Fibroblast of skin of left biceps (primary cell): Measurements from ENCODE around the gene TJAP1.

ENCODE experiments used
- DNase-seq, 2 experiments: peaks; one replicate each; pipeline ENCODE4 v3.0.0-alpha.2; 2013; ENCODE audit warnings: low read depth in 2 of 2

The TJAP1 gene

DNA sequence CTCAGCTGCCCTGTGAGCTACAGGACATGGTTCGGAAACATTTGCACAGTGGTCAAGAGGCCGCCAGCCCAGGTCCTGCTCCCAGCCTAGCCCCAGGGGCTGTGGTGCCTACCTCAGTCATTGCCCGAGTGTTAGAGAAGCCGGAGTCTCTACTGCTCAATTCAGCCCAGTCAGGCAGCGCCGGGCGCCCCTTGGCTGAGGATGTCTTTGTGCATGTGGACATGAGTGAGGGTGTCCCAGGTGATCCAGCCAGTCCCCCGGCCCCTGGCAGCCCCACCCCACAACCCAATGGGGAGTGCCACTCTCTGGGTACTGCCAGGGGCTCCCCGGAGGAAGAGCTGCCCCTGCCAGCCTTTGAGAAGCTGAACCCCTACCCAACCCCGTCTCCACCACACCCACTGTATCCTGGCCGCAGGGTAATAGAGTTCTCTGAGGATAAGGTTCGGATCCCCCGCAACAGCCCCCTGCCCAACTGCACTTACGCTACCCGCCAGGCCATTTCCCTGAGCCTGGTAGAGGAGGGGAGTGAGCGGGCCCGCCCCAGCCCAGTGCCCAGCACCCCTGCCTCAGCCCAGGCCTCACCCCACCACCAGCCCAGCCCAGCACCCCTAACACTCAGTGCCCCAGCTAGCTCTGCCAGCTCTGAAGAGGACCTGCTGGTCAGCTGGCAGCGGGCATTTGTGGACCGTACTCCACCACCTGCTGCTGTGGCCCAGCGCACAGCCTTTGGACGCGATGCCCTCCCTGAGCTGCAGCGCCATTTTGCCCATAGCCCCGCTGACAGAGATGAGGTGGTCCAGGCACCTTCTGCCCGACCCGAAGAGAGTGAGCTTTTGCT is 27.6 kb downstream of the TJAP1 start:
- no peak for DNase-seq

DNA sequence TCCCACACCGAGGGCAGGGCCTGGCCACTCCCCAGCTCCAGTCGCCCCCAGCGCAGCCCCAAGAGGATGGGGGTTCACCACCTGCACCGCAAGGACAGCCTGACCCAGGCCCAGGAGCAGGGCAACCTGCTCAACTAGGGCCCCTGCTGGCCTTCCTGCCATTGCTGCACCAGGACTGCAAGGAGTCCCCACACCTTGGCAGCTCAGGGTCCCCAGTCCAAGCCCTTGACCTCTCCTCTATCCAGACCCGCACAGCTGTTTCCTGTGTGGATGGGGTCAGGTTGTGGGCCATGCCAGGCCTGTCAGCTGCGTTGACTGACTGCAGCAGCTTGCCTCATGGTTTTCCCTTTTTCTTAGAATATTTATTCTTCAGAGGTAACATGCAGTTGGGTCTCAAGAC is 28.3 kb downstream of the TJAP1 start:
- DNase-seq, result no peak

DNA sequence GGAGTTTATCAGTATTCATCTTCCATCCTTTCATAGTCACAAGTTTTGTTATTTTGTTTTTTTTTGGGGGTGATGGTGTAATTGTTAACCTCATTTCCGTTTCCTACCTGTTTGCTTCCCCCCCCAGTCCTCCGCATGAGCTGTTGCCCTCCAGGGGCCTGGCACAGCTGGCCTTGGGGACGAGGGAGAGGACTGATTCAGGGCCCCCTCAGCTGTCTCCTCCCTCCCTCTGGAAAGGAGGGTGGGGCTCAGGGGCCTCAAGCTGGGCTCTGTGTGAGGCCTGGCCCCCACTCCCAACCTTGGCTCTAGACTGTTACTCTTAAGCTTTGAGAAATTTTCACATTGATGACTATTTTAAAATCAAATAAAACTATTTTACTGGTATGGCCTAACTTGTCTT is 28.8 kb downstream of the TJAP1 start:
- no peak for DNase-seq

DNA sequence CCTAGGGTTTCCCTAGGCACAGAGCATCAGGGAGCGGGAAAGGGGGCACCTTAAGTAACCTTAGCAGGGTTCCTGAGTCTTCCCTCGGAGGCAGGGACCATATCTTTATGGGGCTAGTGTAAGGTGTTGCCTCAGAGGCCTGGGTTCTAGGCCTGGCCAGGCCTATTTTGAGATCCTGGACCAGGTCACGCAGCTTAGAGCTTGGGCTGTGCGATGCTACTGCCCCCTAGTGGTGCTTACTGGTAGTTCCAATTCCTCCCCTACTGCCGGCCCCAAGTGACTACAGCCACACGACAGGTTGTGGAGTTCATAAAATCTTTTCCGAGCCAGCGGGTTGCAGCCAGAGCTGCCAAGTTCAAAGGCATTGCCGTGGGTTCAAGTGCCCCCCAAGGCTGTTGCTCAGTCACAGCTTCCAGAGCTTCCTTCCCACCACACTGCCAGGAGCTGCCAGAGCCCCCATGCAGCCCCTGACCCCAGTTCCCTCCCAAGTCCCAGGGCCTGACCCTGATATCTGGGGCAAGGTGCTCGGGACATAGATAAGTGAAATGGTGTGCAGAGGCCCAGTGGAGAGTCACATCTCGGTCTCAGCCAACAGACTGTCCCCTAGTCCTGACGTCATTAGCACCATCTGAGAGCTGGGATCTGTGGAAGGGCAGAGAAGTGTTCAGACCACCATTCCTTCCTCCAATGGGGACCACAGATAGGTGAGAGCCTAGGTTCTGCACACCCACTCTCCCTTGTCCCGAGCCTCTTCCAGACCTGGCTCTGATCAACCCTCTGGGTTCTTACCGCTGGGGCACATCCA is 29.5 kb downstream of the TJAP1 start:
- DNase-seq, result no peak

DNA sequence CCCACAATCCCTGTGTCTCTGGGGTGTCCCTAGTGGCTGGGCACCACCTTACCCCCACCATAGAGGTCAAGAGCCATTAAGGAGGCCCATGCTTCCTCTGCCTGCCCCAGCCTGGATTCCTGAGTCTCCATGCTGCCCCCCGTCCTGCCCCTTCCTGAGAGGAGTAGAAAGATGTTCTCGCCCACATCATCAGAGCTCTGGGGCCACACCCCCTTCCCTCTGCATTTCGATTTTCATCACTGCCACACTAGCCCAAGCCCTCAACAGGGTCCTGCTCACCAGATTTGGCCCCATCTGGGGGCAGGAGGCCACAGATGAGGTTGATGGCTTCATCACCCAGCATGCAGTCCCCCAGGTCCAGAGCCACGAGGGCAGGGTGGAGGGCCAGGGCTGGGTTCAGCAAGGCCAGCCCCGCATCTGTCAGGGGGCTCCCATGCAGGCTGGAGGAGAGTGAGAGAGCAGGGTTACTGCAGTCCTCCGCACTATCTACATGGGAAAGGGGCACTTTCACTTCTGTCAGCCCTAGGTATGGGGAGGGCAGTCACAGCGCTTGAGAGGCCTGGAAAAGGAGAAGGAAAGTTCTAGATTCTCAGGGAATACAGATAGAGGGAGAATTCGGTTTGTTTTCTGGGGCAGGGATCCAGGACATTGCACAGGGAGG is 31.2 kb downstream of the TJAP1 start:
- DNase-seq, result no peak

DNA sequence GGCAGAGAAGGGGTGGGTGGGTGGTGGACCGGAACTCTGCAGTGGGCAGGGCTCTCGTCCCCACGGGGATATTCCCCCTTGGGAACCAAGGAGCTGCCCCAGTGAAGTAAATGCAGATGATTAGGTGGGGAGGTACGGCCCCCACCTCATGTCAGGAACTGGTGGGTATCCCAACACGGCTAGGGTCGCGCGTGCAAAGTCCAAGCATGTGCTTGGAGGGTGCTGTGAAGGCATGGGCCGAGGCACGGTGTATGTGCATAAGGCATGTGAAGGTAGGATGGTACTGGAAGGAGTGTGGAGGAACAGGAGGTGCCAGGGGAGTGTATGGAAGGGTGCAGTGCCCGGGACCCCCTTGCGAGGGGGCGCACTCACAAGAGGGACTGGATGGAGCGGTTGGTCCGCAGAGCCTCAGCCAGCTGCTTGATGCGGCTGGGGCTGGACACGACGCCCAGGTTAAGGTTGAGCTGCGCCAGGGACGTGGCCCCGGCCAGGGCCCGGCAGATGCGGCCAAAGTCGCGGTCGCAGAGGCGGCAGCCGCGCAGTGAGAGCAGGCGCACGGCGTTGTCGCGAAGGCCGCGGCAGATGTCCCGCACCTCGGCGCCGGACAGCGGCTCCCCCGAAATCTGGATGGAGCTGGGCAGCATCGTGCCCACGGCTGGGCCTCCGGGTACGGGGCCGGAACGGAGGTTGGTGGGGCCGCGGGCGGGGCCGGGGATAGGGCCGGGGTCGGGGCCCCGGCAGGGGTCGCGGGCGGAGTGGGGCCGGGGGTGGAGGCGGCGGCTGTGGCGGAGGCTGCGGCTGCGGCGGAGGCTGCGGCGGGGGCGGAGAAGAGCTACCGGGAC is 32.0 kb downstream of the TJAP1 start:
- no peak for DNase-seq

- peak in 1 of 2 experiments; percentile 21 for DNase-seq
These were observed 32.8 kb downstream of the TJAP1 start, which contains the start of gene LRRC73 for GRCh38 chr6:43509984-43510826. Gene LRRC73, minus strand, starts transcription at chr6:43510346. Its CDS starts 561 bp downstream, at chr6:43509785.

- DNase-seq, result no peak
These were observed 33.4 kb downstream of the TJAP1 start for GRCh38 chr6:43510827-43511163.

- DNase-seq, result no peak
These were observed 34.5 kb downstream of the TJAP1 start for GRCh38 chr6:43511824-43512415.

- DNase-seq, result no peak
These were observed 38.4 kb downstream of the TJAP1 start for GRCh38 chr6:43515808-43516207.

GRCh38 chr6:43516367-43516696 is 39.0 kb downstream of the TJAP1 start:
- DNase-seq, result no peak

- DNase-seq, result peak; percentile 90 to 92
These were observed 39.5 kb downstream of the TJAP1 start, which contains the start of the genes POLR1C and YIPF3 for GRCh38 chr6:43516697-43517504. Gene POLR1C, plus strand, starts transcription at chr6:43517089. Its CDS starts 21 bp downstream, at chr6:43517110. Gene YIPF3, minus strand, starts transcription at chr6:43516926. Its CDS starts 119 bp downstream, at chr6:43516807.

GRCh38 chr6:43517505-43518357 is 40.4 kb downstream of the TJAP1 start:
- no peak for DNase-seq

GRCh38 chr6:43520097-43520496 is 42.7 kb downstream of the TJAP1 start:
- no peak for DNase-seq

DNA sequence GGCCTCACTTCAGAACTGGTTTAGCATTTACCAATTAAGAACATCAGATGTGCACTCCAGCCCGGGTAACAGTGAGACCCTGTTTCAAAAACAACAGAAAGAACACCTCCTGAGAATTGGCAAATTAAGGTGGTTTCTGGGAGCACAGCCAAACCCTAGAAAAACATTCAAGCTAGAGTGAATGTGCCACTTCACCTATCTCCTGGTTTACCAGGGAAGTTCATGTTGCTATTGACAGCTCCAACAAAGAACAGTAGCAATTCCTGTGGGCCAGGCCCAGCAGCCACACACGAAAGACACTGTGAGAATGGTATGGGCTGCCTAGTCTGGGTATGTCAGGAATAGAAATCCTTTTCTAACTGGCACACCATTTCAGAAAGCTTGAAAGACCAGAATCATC is 44.5 kb downstream of the TJAP1 start:
- DNase-seq, result no peak

DNA sequence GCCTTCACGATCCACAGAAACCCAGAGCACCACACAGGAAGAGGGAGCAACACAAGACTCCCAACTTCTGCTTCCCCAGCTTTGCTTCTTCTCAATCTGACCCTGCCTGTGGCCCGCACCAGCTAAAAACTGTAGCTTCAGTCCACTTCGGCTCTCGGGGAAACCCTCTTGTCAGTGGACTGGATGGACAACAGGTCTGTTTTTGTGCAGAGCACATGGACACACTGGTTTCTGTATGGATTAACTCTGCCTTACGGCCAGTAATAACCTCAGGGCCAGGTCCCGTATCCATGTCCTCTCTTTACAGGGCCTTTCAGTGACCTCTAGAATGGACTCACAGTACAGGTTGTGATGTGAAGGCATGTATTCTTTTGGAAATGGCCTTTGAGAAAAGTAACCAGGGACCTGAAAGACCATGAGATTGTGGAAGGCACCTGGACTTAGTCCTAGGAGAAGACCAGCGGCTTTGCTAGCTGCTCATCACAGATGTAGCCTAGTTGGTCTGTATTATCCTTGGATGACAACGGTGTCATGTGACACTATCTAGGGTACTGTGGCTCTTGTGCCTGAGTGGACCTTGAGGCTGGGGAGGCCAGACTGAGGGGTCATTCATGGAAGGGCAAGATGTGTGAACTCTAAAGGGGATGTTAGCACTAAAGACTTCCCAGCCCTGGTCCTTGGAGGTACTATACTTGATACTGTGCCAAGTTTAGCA is 45.3 kb downstream of the TJAP1 start:
- DNase-seq, result no peak

DNA sequence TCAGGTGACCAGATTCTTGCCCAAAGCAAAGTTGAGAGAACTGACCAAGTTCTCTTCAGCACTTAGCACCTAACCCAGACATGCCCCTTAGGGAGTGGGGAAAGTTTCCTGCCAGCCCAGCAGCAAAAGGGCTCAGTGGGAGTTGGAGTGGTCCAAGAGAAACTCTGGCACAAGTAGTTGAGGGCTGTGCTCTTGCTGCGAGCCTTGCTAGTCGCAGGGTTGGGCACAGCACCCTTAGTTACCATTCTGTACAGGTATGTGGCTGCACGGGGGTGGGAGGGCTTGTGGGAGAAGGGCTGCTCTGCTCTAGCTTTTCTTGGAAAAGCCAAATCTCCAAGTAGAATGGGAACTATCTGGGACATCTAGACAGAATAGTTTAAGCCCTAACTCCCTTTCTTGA is 45.9 kb downstream of the TJAP1 start:
- no peak for DNase-seq

DNA sequence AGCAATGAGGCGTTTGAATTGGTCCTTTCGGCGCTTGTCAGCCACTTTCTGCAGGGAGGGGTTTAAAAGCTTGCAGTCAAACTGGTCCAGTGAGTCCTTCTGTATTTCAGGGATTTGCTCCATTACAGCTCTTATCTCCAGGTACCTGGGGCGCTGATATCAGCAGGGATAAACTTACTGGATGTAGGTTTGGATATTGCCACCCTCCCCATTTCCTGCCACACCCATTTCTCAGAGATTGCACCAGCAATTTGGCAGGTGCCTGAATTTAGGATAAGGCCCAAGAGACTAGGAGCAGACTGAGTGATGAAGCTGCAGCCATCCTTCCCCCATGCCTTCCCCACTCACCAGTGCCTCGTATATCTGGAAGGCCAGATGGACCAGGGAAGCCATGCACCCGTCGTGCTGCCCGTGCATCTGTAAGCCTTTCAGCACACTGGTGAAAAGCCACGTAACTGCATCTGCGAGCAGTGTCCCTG is 47.2 kb downstream of the TJAP1 start:
- DNase-seq, result no peak
